Neural cell (in vitro differentiated cells): ENCODE results near the gene MEFV.

Experiments
- CTCF ChIP-seq: fragments of 450-650 bp; IDR thresholded peaks from 2 replicates; pipeline ENCODE4 v1.5.1; 2014; ENCODE audit warnings: antibody characterized with exemption, mild to moderate bottlenecking, moderate library complexity; ENCODE audit not compliant: poor library complexity, severe bottlenecking
- EZH2 ChIP-seq: fragments of 200-600, 300-800 bp; shearing (Covaris generic), sonication (generic); IDR thresholded peaks from 2 replicates; pipeline ENCODE4 v1.6.1; 2014; ENCODE audit warnings: antibody characterized with exemption, low read length, borderline replicate concordance, mild to moderate bottlenecking; ENCODE audit not compliant: insufficient read depth, poor library complexity, severe bottlenecking
- MXI1 ChIP-seq: fragments of 450-650 bp; conservative IDR thresholded peaks from 2 replicates; pipeline ENCODE4 v1.6.1; 2014; ENCODE audit warnings: antibody characterized with exemption, mild to moderate bottlenecking; ENCODE audit not compliant: poor library complexity, severe bottlenecking
- POLR2AphosphoS5 ChIP-seq: IDR thresholded peaks from 2 replicates; pipeline ENCODE4 v1.6.1; 2012
- RAD21 ChIP-seq: fragments of 450-650 bp; conservative IDR thresholded peaks from 2 replicates; pipeline ENCODE4 v1.6.1; 2014; ENCODE audit warnings: antibody characterized with exemption, mild to moderate bottlenecking, moderate library complexity
- SMC3 ChIP-seq: fragments of 450-650 bp; conservative IDR thresholded peaks from 2 replicates; pipeline ENCODE4 v1.6.1; 2014; ENCODE audit warnings: antibody characterized with exemption, mild to moderate bottlenecking, moderate library complexity; ENCODE audit not compliant: poor library complexity
- TAF1 ChIP-seq: IDR thresholded peaks from 2 replicates; pipeline ENCODE4 v1.6.1; 2012; ENCODE audit warnings: low read depth
- TF ChIP-seq, protein P1 (sequence below): IDR thresholded peaks from 2 replicates; pipeline ENCODE4 v1.6.1; 2012; ENCODE audit warnings: borderline replicate concordance

DNA sequence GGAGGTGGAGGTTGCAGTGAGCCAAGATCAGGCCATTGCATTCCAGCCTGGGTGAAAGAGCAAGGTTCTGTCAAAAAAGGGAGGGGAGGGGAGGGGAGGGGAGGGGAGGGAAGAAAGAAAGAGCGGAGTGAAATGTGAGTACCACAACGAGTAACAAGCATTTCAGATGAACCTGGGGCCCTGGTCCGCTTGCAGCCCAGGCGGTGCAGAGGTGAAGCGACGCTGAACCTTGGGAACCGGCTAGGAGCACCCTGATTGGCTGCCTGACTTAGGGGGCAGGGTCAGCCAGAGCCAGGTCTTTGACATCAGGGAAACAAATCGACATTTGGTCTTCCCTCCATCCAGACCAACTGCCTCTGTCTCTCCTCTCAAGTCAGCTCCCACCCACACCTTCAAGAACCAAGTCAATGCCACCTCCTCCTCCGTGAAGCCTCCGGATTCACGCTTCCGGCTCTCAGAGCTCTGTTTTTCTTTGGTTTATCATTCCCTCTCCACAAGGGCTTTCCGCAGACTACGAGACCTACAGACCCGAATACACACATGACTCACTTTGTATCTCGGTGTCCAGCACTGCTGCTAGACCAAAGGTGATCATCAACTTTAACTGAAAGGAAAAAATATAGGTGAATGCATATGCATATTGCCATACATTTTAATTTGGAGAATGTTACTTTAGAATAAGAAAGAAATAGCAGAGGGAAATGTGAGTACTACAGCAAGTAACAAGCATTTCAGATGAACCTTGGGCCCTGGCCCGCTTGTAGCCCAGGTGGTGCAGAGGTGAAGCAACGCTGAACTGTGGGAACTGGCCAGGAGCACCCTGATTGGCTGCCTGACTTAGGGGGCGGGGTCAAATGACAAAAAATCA is 49.1 kb downstream of the MEFV start:
- TF ChIP-seq CTCF (no peak), RAD21 (no peak), POLR2AphosphoS5 (no peak), EZH2 (no peak), MXI1 (no peak), TAF1 (no peak), SMC3 (no peak)
- TF ChIP-seq, protein P1, sequence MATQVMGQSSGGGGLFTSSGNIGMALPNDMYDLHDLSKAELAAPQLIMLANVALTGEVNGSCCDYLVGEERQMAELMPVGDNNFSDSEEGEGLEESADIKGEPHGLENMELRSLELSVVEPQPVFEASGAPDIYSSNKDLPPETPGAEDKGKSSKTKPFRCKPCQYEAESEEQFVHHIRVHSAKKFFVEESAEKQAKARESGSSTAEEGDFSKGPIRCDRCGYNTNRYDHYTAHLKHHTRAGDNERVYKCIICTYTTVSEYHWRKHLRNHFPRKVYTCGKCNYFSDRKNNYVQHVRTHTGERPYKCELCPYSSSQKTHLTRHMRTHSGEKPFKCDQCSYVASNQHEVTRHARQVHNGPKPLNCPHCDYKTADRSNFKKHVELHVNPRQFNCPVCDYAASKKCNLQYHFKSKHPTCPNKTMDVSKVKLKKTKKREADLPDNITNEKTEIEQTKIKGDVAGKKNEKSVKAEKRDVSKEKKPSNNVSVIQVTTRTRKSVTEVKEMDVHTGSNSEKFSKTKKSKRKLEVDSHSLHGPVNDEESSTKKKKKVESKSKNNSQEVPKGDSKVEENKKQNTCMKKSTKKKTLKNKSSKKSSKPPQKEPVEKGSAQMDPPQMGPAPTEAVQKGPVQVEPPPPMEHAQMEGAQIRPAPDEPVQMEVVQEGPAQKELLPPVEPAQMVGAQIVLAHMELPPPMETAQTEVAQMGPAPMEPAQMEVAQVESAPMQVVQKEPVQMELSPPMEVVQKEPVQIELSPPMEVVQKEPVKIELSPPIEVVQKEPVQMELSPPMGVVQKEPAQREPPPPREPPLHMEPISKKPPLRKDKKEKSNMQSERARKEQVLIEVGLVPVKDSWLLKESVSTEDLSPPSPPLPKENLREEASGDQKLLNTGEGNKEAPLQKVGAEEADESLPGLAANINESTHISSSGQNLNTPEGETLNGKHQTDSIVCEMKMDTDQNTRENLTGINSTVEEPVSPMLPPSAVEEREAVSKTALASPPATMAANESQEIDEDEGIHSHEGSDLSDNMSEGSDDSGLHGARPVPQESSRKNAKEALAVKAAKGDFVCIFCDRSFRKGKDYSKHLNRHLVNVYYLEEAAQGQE, result no peak
